PC-9 (cell line): Measurements from ENCODE around the gene IFNLR1. TPM values are rescaled to one million over a fixed set of nuclear protein-coding genes. Genes with fewer than 3 reads are reported as not detected.

ENCODE experiments used
- BruUV-seq: library from RNA; stranded (reverse); fragments of 400-500 nt; replicated peaks from 2 replicates; lab custom pipeline; 2021; lab: Mats Ljungman, UMichigan
- CTCF ChIA-PET: fragments of 300-600 bp; sonication (Branson Sonifier 250); formaldehyde crosslinking; loops from one replicate; lab custom pipeline; 2022; ENCODE audit warnings: antibody characterized with exemption; lab: Charles Lee
- POLR2A ChIA-PET: fragments of 300-600 bp; sonication (Branson Sonifier 250); formaldehyde crosslinking; loops from one replicate; lab custom pipeline; 2022; ENCODE audit warnings: antibody characterized with exemption; ENCODE audit not compliant: unreplicated experiment; lab: Charles Lee
- DNase-seq, 2 experiments: peaks; one replicate each; pipeline versions ENCODE4 v3.0.0 to v3.0.0-alpha.2; 2015 to 2022; ENCODE audit warnings: mixed read lengths in 1 of 2
- H2AFZ ChIP-seq: fragments of 200-600 bp; sonication (generic); 2 replicates; pipeline ENCODE4 v1.8.1; 2017; ENCODE audit warnings: antibody characterized with exemption
- H3F3A ChIP-seq: fragments of 200-600 bp; sonication (generic); 2 replicates; pipeline ENCODE4 v1.8.1; 2017; ENCODE audit warnings: antibody characterized with exemption, mild to moderate bottlenecking, low read depth; ENCODE audit not compliant: insufficient read depth
- H3K27ac ChIP-seq: fragments of 200-600 bp; sonication (generic); 2 replicates; pipeline ENCODE4 v1.6.1; 2016; ENCODE audit warnings: mixed run types
- H3K27me3 ChIP-seq: fragments of 200-600 bp; sonication (generic); 2 replicates; pipeline ENCODE4 v1.6.1; 2016; ENCODE audit warnings: low read depth, mixed run types; ENCODE audit not compliant: insufficient read depth
- H3K36me3 ChIP-seq: fragments of 200-600 bp; sonication (generic); 2 replicates; pipeline ENCODE4 v1.6.1; 2016; ENCODE audit warnings: low read depth, mixed run types
- H3K4me1 ChIP-seq: fragments of 200-600 bp; sonication (generic); replicated peaks from 2 replicates; pipeline ENCODE4 v1.6.1; 2016; ENCODE audit warnings: mixed run types; ENCODE audit not compliant: insufficient read depth
- H3K4me2 ChIP-seq: fragments of 200-600 bp; sonication (generic); 2 replicates; pipeline ENCODE4 v1.6.1; 2017; ENCODE audit warnings: mixed run types
- H3K4me3 ChIP-seq: fragments of 200-600 bp; sonication (generic); 2 replicates; pipeline ENCODE4 v1.6.1; 2016; ENCODE audit warnings: mixed run types
- H3K79me2 ChIP-seq: fragments of 200-600 bp; sonication (generic); 2 replicates; pipeline ENCODE4 v1.6.1; 2017; ENCODE audit warnings: low read depth, mixed run types
- H3K9me2 ChIP-seq: fragments of 200-600 bp; sonication (generic); 2 replicates; pipeline ENCODE4 v1.8.1; 2017; ENCODE audit warnings: mild to moderate bottlenecking; ENCODE audit not compliant: insufficient read depth
- H3K9me3 ChIP-seq: fragments of 200-600 bp; sonication (generic); 2 replicates; pipeline ENCODE4 v1.8.1; 2016; ENCODE audit warnings: low read depth; ENCODE audit not compliant: insufficient read depth
- H4K20me1 ChIP-seq: fragments of 200-600 bp; sonication (generic); 2 replicates; pipeline ENCODE4 v1.8.1; 2017; ENCODE audit not compliant: insufficient read depth
- CTCF ChIP-seq: fragments of 200-600 bp; sonication (generic); conservative IDR thresholded peaks from 2 replicates; pipeline ENCODE4 v1.6.1; 2017; ENCODE audit warnings: mixed run types, antibody characterized with exemption, mild to moderate bottlenecking, moderate library complexity
- EZH2 ChIP-seq: fragments of 200-600 bp; sonication (generic); IDR thresholded peaks from 2 replicates; pipeline ENCODE4 v1.8.0; 2017; ENCODE audit warnings: antibody characterized with exemption, low read depth
- intact Hi-C: fragments of 100-400 bp; cut with micrococcal nuclease; formaldehyde crosslinking; loops from one replicate; pipeline ENCODE4 v1.10.0; 2022; ENCODE audit not compliant: unreplicated experiment
- total RNA-seq: library from RNA; stranded (reverse); gene quantifications from 2 replicates; pipeline ENCODE4 v1.2.3, GENCODE V29; 2021

The IFNLR1 gene
- total RNA-seq, 1 experiment from 2014 or later: 5.5 TPM

GRCh38 chr1:24127134-24127800 is 59.8 kb downstream of the IFNLR1 start:
- DNase-seq: no peak
- no peaks in the 10 kb centered on the region for H3K9me3 ChIP-seq
- CTCF ChIA-PET: no interaction called here
- H3K79me2 ChIP-seq: no peaks in the 10 kb centered on the region
- intact Hi-C loops: no loop called here
- no peaks in the 10 kb centered on the region for H3K9me2 ChIP-seq
- TF ChIP-seq EZH2: no peak
- TF ChIP-seq CTCF: no peak
- H2AFZ ChIP-seq: no peak overlapping the region
- no peaks in the 10 kb centered on the region for H4K20me1 ChIP-seq
- POLR2A ChIA-PET: interaction anchor here (0.7 kb wide), 1 partner anchor 343 kb away, joined by 3 read pairs; no protein-coding TSS in a partner anchor
- H3K27ac ChIP-seq: no peak overlapping the region
- no peaks in the 10 kb centered on the region for H3K36me3 ChIP-seq
- BruUV-seq: no TSS peak
- no peaks in the 10 kb centered on the region for H3F3A ChIP-seq
- H3K4me3 ChIP-seq: no peak overlapping the region
- no peaks in the 10 kb centered on the region for H3K4me1 ChIP-seq
- H3K4me2 ChIP-seq: no peak overlapping the region
- no peaks in the 10 kb centered on the region for H3K27me3 ChIP-seq

DNA sequence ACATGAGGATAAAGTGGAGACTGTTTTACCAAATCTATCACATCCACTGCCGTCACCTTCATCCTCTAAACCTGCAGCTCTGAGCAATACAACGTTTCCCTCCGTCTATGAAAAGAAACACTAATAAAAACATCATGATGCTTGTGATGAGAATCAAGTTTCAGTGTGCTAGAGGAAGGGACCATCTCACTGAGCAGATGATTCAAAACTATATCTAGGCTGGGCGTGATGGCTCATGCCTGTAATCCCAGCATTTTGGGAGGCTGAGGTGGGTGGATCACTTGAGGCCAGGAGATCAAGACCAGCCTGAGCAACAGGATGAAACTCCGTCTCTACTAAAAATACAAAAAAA is 60.4 kb downstream of the IFNLR1 start:
- no peaks in the 10 kb centered on the region for H4K20me1 ChIP-seq
- no peaks in the 10 kb centered on the region for H3K4me1 ChIP-seq
- H2AFZ ChIP-seq: no peak overlapping the region
- ChIA-PET POLR2A (interaction anchor here (0.7 kb wide), 1 partner anchor 342 kb away, joined by 3 read pairs; no protein-coding TSS in a partner anchor), CTCF (interaction anchor here (0.6 kb wide), 1 partner anchor 77 kb away, joined by 6 read pairs; no protein-coding TSS in a partner anchor)
- H3K27ac ChIP-seq: no peak overlapping the region
- H3K4me2 ChIP-seq: no peak overlapping the region
- H3K9me2 ChIP-seq: no peaks in the 10 kb centered on the region
- no peaks in the 10 kb centered on the region for H3K27me3 ChIP-seq
- no peaks in the 10 kb centered on the region for H3F3A ChIP-seq
- no peak for DNase-seq
- no peak for TF ChIP-seq CTCF
- intact Hi-C loops: no loop called here
- no peak overlapping the region for H3K4me3 ChIP-seq
- BruUV-seq: no TSS peak
- no peaks in the 10 kb centered on the region for H3K79me2 ChIP-seq
- no peaks in the 10 kb centered on the region for H3K9me3 ChIP-seq
- no peaks in the 10 kb centered on the region for H3K36me3 ChIP-seq

DNA sequence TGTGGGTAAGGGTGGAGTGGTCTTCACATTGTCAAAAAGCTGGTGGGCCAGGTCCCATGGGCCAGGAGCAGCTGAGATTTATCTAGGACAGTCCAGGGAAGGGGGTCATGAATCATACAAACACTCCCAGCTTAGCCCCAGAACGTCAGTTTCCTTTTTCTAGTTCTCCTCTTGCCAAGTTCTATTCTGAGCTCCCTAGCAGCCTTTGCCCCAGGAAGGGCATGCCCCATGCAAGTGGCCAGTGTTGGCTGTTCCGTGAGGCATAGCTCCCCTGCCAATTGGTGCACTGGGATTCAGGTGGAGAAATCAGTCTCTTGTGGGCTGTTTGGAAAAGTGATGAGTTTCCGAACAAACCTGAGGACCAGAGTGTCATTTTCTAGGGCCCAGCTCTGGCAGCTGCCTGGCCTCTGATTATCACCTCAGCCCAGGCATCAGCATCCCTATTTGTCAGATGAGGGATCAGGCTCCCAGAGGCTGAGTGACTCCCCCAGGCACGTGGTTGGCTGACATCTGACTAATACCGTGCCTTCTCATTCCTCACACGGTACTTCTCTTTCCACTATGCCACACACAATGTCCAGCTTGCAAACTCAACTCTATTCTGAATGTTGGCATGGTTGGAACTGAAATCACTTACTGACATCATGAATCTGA is 60.9 kb downstream of the IFNLR1 start:
- no peaks in the 10 kb centered on the region for H3K79me2 ChIP-seq
- no peaks in the 10 kb centered on the region for H4K20me1 ChIP-seq
- H3K4me3 ChIP-seq: no peak overlapping the region
- no peaks in the 10 kb centered on the region for H3K4me1 ChIP-seq
- ChIA-PET POLR2A (interaction anchor here (0.7 kb wide), 1 partner anchor 342 kb away, joined by 3 read pairs; no protein-coding TSS in a partner anchor), CTCF (interaction anchor here (0.6 kb wide), 1 partner anchor 77 kb away, joined by 6 read pairs; no protein-coding TSS in a partner anchor)
- no peaks in the 10 kb centered on the region for H3K9me2 ChIP-seq
- H3F3A ChIP-seq: no peaks in the 10 kb centered on the region
- H3K36me3 ChIP-seq: no peaks in the 10 kb centered on the region
- intact Hi-C loops: no loop called here
- no peak overlapping the region for H3K27ac ChIP-seq
- no peak overlapping the region for H3K4me2 ChIP-seq
- TF ChIP-seq EZH2 (no peak), CTCF (no peak)
- DNase-seq: no peak
- no peak overlapping the region for H2AFZ ChIP-seq
- BruUV-seq: no TSS peak
- no peaks in the 10 kb centered on the region for H3K9me3 ChIP-seq
- no peaks in the 10 kb centered on the region for H3K27me3 ChIP-seq
